HEK293T (cell line): ENCODE data around the gene SMIM13.

Experiments
- BHLHE40 ChIP-seq: fragments of 450-650 bp; IDR thresholded peaks from 2 replicates; pipeline ENCODE4 v1.6.1; 2016; ENCODE audit warnings: mild to moderate bottlenecking, moderate library complexity, borderline replicate concordance
- ELF4 ChIP-seq: fragments of 450-650 bp; IDR thresholded peaks from 2 replicates; pipeline ENCODE4 v1.6.1; 2017; ENCODE audit warnings: antibody characterized with exemption
- HDGF ChIP-seq: fragments of 450-650 bp; IDR thresholded peaks from 2 replicates; pipeline ENCODE4 v1.6.1; 2017; ENCODE audit warnings: antibody characterized with exemption, borderline replicate concordance
- L3MBTL2 ChIP-seq: fragments of 450-650 bp; conservative IDR thresholded peaks from 2 replicates; pipeline ENCODE4 v1.6.1; 2016; ENCODE audit warnings: mild to moderate bottlenecking
- NFRKB ChIP-seq: fragments of 450-650 bp; IDR thresholded peaks from 2 replicates; pipeline ENCODE4 v1.6.1; 2016; ENCODE audit warnings: mild to moderate bottlenecking, moderate library complexity
- SUZ12 ChIP-seq: fragments of 450-650 bp; IDR thresholded peaks from 2 replicates; pipeline ENCODE4 v1.6.1; 2016; ENCODE audit warnings: mild to moderate bottlenecking

GRCh38 chr6:11142296-11143027, 48.8 kb downstream of the SMIM13 start:
- TF ChIP-seq ELF4 (no peak), SUZ12 (no peak), L3MBTL2 (no peak), HDGF (no peak), BHLHE40 (no peak), NFRKB (no peak)
